WERI-Rb-1 (cell line): ENCODE data around the gene PGGHG.
A peak's percentile ranks its signal among the peaks of the same experiment; 100 is the strongest.

Experiments
- DNase-seq: peaks from one replicate; pipeline ENCODE4 v3.0.0-alpha.2; 2020
- H3K27ac ChIP-seq: fragments of 250-450 bp; sonication (Bioruptor Pico); 2 replicates; pipeline ENCODE4 v1.5.1; 2020; ENCODE audit warnings: mild to moderate bottlenecking, moderate library complexity
- H3K27me3 ChIP-seq: fragments of 250-450 bp; sonication (Bioruptor Pico); 2 replicates; pipeline ENCODE4 v1.5.1; 2021; ENCODE audit warnings: mild to moderate bottlenecking, low read depth, moderate library complexity; ENCODE audit not compliant: insufficient read depth, severe bottlenecking
- H3K36me3 ChIP-seq: fragments of 250-450 bp; sonication (Bioruptor Pico); 2 replicates; pipeline ENCODE4 v1.5.1; 2020; ENCODE audit warnings: mild to moderate bottlenecking, moderate library complexity
- H3K4me3 ChIP-seq: 2 replicates; pipeline ENCODE4 v1.5.1; 2011; ENCODE audit warnings: low read depth, mild to moderate bottlenecking, control low read depth, low read length
- H3K9me3 ChIP-seq: fragments of 250-450 bp; sonication (Bioruptor Pico); 2 replicates; pipeline ENCODE4 v1.5.1; 2021; ENCODE audit warnings: mild to moderate bottlenecking, moderate library complexity; ENCODE audit not compliant: severe bottlenecking
- TF ChIP-seq, protein P1 (sequence below): IDR thresholded peaks from 2 replicates; pipeline ENCODE4 v1.5.1; 2011; ENCODE audit warnings: low read depth, mild to moderate bottlenecking, control low read depth, inconsistent platforms, low read length

PGGHG gene

DNA sequence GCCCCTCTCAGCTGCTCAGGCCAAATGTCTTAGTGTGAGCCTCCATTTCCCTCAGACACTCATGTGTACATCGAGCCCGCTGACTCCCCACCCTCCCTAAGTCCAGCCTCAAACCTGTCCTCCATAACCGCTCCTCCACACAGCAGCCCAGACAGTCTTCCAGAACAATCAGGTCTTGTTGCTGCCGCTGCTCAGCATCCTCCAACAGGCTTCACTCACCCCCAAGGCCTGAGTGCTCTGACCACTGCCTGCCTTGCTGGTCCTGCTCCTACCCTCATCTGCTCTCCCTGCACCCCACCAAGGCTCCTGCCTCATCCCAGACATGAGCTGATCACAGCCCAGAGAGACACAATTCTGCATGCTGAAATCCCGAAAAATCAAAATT, 35.0 kb upstream of the PGGHG start:
- Histone ChIP-seq H3K9me3 (no peaks in the 10 kb centered on the region), H3K36me3 (peaks cover 41% of the 10 kb centered on the region), H3K27me3 (no peaks in the 10 kb centered on the region), H3K4me3 (no peak overlapping the region), H3K27ac (no peak overlapping the region)
- TF ChIP-seq, protein P1, sequence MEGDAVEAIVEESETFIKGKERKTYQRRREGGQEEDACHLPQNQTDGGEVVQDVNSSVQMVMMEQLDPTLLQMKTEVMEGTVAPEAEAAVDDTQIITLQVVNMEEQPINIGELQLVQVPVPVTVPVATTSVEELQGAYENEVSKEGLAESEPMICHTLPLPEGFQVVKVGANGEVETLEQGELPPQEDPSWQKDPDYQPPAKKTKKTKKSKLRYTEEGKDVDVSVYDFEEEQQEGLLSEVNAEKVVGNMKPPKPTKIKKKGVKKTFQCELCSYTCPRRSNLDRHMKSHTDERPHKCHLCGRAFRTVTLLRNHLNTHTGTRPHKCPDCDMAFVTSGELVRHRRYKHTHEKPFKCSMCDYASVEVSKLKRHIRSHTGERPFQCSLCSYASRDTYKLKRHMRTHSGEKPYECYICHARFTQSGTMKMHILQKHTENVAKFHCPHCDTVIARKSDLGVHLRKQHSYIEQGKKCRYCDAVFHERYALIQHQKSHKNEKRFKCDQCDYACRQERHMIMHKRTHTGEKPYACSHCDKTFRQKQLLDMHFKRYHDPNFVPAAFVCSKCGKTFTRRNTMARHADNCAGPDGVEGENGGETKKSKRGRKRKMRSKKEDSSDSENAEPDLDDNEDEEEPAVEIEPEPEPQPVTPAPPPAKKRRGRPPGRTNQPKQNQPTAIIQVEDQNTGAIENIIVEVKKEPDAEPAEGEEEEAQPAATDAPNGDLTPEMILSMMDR: no peak
- DNase-seq: no peak

DNA sequence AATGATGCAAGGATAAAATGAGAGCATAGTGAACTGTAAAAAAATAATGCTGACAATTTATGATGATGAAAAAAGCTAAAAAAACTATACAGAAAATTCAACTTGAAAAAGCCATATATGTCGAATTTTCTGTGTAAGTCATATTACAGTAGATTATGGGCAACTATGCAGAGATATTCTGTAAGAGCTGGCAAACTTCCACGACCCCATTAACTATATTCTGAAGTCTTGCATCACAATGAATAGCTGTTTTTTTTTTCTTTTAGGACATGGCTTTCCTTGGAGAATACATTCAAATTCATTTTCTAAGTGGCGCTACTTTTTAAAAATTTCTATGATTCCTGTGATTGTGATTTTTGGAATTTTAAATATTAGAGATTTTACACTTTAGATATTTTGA, 33.8 kb upstream of the PGGHG start:
- H3K27me3 ChIP-seq: no peaks in the 10 kb centered on the region
- no peak overlapping the region for H3K4me3 ChIP-seq
- TF ChIP-seq, protein P1: no peak
- no peaks in the 10 kb centered on the region for H3K9me3 ChIP-seq
- H3K36me3 ChIP-seq: peaks cover 34% of the 10 kb centered on the region
- no peak overlapping the region for H3K27ac ChIP-seq
- no peak for DNase-seq

DNA sequence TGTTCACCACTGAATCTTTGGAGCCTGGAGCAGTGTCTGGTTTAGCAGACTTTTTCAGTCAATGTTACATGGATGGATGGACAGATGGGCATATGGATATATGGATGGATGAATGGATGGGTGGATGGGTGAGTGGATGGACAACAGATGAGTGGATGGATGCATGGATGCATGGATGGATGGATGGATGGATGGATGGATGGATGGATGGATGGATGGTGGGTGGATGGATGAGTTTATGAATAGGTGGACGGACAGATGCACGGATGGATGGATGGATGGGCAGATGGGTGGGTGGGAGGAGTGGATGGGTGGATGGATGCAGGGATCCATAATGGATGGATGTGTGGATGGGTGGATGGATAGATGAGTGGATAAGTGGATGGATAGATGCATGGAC, 33.1 kb upstream of the PGGHG start:
- TF ChIP-seq, protein P1: no peak
- Histone ChIP-seq H3K36me3 (peaks cover 28% of the 10 kb centered on the region), H3K4me3 (no peak overlapping the region), H3K27ac (no peak overlapping the region), H3K27me3 (no peaks in the 10 kb centered on the region), H3K9me3 (no peaks in the 10 kb centered on the region)
- no peak for DNase-seq

DNA sequence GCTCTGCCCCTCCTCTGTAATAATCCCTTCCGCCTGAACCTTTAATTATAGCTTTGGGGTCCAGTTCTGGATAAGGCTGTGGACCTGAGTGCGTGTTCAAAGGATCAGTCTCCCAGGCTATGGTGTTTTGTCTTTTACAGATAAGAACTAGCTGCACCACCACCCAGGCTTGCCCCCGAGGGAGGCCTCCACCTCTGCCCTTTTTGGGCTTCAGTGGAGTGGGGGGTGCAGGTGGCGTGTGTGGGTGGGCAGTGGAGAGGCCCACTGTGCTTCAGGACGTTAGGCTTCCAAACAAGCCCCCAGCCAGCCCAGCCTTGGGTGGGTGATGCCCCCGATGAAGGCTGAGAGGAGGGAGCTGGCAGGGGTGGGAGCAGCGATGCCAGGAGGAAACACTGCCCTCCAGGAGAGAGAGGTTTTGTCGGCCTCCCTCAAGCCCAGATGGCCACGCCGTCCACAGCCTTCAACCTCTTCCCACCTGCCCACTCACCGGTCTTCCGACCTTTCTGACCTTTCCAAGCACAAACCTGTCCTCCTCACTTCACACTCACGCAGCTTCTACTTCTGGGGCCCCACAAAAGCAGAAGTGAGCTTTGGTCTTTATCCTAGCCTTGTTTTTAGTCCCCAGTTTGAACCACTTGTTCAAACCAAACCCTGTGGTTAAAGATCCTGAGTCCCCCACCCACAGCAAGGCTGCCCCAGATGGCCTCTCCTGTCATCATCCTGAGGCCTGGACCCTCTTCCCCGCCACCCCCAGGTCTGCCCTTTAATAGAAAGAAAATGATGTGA, 31.8 kb upstream of the PGGHG start:
- TF ChIP-seq, protein P1: no peak
- Histone ChIP-seq H3K4me3 (no peak overlapping the region), H3K36me3 (peaks cover 15% of the 10 kb centered on the region)

DNA sequence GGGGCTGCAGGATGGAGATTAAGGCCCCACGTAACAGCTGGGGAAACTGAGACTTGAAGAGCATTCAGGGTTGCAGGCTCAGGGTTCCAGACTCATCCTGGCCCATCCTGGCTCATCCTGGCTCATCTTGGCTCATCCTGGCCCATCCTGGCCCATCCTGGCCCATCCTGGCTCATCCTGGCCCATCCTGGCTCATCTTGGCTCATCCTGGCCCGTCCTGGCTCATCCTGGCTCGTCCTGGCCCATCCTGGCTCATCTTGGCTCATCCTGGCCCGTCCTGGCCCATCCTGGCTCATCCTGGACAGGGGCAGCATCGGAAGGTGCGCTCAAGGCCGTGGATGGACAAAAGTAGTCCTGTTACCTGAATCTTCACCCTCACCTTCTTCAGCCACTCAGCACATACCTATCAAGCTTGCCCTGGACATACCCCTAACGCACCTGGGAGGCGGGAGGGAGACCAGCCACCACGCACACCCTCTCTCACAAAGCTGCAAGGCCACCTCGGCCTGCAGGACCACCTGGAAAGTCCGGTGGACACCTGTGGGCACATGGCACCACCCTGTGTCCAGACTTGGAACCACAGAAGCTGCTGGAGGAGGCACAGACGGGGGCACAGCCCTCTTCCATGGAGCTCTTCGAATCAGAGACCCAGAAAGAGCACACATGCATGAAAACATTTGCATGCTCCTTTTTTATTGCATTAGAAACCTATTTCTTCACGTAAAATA, 31.0 kb upstream of the PGGHG start:
- Histone ChIP-seq H3K9me3 (no peaks in the 10 kb centered on the region), H3K4me3 (no peak overlapping the region), H3K36me3 (peaks cover 8% of the 10 kb centered on the region), H3K27ac (no peak overlapping the region), H3K27me3 (no peaks in the 10 kb centered on the region)
- DNase-seq: peak; percentile 53
- TF ChIP-seq, protein P1: peak; percentile 78

More for the DNA sequence above, 31.8 kb upstream of the PGGHG start:
- Histone ChIP-seq H3K27me3 (no peaks in the 10 kb centered on the region), H3K9me3 (no peaks in the 10 kb centered on the region), H3K27ac (no peak overlapping the region)
- no peak for DNase-seq
